Measurements from ENCODE around the gene EPHX1. TPM values are rescaled to one million over a fixed set of nuclear protein-coding genes. Genes with fewer than 3 reads are reported as not detected.

Gene EPHX1
- total RNA-seq, 1 donor: 3.3 TPM

DNA sequence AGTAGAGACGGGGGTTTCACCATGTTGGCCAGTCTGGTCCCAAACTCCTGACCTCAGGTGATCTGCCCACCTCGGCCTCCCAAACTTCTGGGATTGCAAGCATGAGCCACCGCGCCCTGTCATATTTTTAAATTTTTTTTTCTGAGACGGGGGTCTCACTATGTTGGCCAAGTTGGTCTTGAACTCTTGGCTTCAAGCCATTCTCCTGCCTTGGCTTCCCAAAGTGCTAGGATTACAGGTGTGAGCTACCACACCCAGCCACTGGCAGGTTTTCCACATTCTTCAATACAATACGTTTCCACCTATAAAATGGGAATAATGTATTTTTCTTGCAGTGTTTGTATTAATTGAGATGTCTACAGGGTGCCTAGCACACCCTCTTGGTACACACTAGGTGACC lies 82.4 kb downstream of the EPHX1 start:
- no peaks in the 10 kb centered on the region for H3K27me3 ChIP-seq (ENCODE audit: insufficient read depth, low read length)
- no peak overlapping the region for H3K4me3 ChIP-seq (ENCODE audit: low read length)
- H3K4me1 ChIP-seq (ENCODE audit: insufficient read depth, low read length): peaks cover 16% of the 10 kb centered on the region
- no peaks in the 10 kb centered on the region for H3K9me3 ChIP-seq (ENCODE audit: low read depth, low read length)

Other genes with a start within 250 kb of the EPHX1 start
- gene ENAH, start 157.0 kb upstream of the EPHX1 start, total RNA-seq: 0.52 TPM
- gene SRP9, start 32.3 kb upstream of the EPHX1 start, total RNA-seq: 136 TPM
- 56.0 TPM for gene TMEM63A, start 72.3 kb downstream of the EPHX1 start, total RNA-seq
- 0.84 TPM for gene LEFTY1, start 79.0 kb downstream of the EPHX1 start, total RNA-seq
- gene PYCR2, start 114.1 kb downstream of the EPHX1 start, total RNA-seq: 15.1 TPM
- gene LEFTY2, start 131.1 kb downstream of the EPHX1 start, total RNA-seq: not detected
- gene SDE2, start 189.2 kb downstream of the EPHX1 start, total RNA-seq: 72.5 TPM